Bronchial epithelial cell (primary cell): ENCODE data around the gene CAMKV. TPM values are rescaled to one million over a fixed set of nuclear protein-coding genes. Genes with fewer than 3 reads are reported as not detected.

Experiments
- DNase-seq: peaks from one replicate; pipeline ENCODE4 v3.0.0-alpha.2; 2010; ENCODE audit warnings: low read depth
- FAIRE-seq: peaks from 2 replicates; lab custom pipeline; 2011; peaks lifted over from hg19 to GRCh38; lab: Jason Lieb, UNC
- H3K27me3 ChIP-seq: 2 replicates; pipeline ENCODE4 v1.5.1; 2011; ENCODE audit warnings: low read length; ENCODE audit not compliant: control insufficient read depth, insufficient read depth
- H3K36me3 ChIP-seq: 2 replicates; pipeline ENCODE4 v1.5.1; 2011; ENCODE audit warnings: low read length; ENCODE audit not compliant: control insufficient read depth, insufficient read depth
- H3K4me3 ChIP-seq: 2 replicates; pipeline ENCODE4 v1.5.1; 2011; ENCODE audit warnings: mild to moderate bottlenecking, low read depth, low read length, control low read depth
- total RNA-seq: library from RNA; depleted of rRNA; stranded (reverse); fragments of >200 nt; gene quantifications from 2 replicates; pipeline ENCODE4 v1.2.1, GENCODE V29; 2014
- TF ChIP-seq, protein P1 (sequence below): IDR thresholded peaks from 2 replicates; pipeline ENCODE4 v1.5.1; 2011; ENCODE audit warnings: mild to moderate bottlenecking, moderate library complexity, low read length, control low read depth, inconsistent platforms; ENCODE audit not compliant: insufficient read depth, severe bottlenecking

The CAMKV gene
- total RNA-seq, 1 donor from 2014 or later, result 0.26 TPM

DNA sequence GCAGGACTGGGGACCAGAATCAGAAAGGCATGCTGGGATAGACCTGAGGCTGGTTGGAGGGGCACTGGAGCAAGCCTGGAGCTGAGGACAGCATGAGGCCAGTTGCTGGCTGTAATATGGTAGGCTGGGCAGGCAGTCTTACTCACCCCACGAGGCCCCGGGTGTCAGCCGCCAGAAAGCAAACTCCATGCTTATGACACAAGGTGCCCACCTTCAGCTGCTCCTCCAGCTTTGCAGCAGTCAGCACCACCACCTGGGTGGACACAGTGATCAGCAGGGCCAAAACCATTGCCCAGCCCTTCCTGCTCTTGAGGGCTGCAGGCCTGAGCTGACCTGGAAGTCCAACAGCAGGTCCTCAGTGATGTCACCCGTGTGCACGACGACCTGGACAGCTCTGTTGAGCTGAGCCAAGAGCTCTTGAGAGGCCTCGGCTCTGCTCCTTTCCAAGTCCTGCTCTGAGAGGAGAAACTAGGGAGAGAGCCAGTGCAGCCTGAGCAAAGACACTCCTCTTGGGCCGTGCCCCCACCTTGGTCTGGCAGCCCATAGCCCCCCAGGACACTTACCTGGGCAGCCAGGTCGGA lies 56.7 kb downstream of the CAMKV start:
- TF ChIP-seq, protein P1, sequence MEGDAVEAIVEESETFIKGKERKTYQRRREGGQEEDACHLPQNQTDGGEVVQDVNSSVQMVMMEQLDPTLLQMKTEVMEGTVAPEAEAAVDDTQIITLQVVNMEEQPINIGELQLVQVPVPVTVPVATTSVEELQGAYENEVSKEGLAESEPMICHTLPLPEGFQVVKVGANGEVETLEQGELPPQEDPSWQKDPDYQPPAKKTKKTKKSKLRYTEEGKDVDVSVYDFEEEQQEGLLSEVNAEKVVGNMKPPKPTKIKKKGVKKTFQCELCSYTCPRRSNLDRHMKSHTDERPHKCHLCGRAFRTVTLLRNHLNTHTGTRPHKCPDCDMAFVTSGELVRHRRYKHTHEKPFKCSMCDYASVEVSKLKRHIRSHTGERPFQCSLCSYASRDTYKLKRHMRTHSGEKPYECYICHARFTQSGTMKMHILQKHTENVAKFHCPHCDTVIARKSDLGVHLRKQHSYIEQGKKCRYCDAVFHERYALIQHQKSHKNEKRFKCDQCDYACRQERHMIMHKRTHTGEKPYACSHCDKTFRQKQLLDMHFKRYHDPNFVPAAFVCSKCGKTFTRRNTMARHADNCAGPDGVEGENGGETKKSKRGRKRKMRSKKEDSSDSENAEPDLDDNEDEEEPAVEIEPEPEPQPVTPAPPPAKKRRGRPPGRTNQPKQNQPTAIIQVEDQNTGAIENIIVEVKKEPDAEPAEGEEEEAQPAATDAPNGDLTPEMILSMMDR, result no peak

More for the DNA sequence above, 56.7 kb downstream of the CAMKV start:
- Histone ChIP-seq H3K27me3 (no peaks in the 10 kb centered on the region), H3K36me3 (no peaks in the 10 kb centered on the region), H3K4me3 (peak overlapping the region; percentile 27)
- DNase-seq, result no peak
- FAIRE-seq, result no peak

Other genes with a start within 250 kb of the CAMKV start
- gene APEH, start 195.6 kb downstream of the CAMKV start, total RNA-seq, result 156 and 163 TPM in 2 replicates
- gene MST1, start 180.4 kb downstream of the CAMKV start, total RNA-seq, result 4.7 and 7.6 TPM in 2 replicates
- gene RNF123, start 180.3 kb downstream of the CAMKV start, total RNA-seq, result 17.6 and 21.5 TPM in 2 replicates
- not detected in 2 replicates for gene AMIGO3, start 150.2 kb downstream of the CAMKV start, total RNA-seq
- gene GMPPB, start 146.0 kb downstream of the CAMKV start, total RNA-seq, result 28.4 and 57.7 TPM in 2 replicates
- gene IP6K1, start 83.4 kb downstream of the CAMKV start, total RNA-seq, result 20.3 and 27.1 TPM in 2 replicates
- gene CDHR4, start 70.0 kb downstream of the CAMKV start, total RNA-seq, result not detected in 2 replicates
- 19.5 and 21.6 TPM in 2 replicates for gene INKA1, start 66.6 kb downstream of the CAMKV start, total RNA-seq
- 0.53 and 0.64 TPM in 2 replicates for gene UBA7, start 56.0 kb downstream of the CAMKV start, total RNA-seq
- 0.79 and 1.2 TPM in 2 replicates for gene TRAIP, start 13.3 kb downstream of the CAMKV start, total RNA-seq
- gene MST1R, start 34.0 kb upstream of the CAMKV start, total RNA-seq, result 20.4 and 33.7 TPM in 2 replicates
- 9.1 and 15.8 TPM in 2 replicates for gene MON1A, start 59.9 kb upstream of the CAMKV start, total RNA-seq
- gene RBM6, start 70.2 kb upstream of the CAMKV start, total RNA-seq, result 35.5 and 42.2 TPM in 2 replicates
- gene RBM5, start 219.0 kb upstream of the CAMKV start, total RNA-seq, result 80.3 and 129 TPM in 2 replicates